Right hindlimb (tissue), 1 donor: ENCODE data around the gene KRT6B.
A peak's percentile ranks its signal among the peaks of the same experiment; 100 is the strongest.
"Not testable (repeated sequence)": the region's sequence is repeated elsewhere in the genome, so short reads cannot be mapped to it uniquely, and the experiment has no call there.

ENCODE experiments used
- DNase-seq: peaks from one replicate; pipeline ENCODE4 v3.0.0-alpha.2; 2018

KRT6B gene

DNA sequence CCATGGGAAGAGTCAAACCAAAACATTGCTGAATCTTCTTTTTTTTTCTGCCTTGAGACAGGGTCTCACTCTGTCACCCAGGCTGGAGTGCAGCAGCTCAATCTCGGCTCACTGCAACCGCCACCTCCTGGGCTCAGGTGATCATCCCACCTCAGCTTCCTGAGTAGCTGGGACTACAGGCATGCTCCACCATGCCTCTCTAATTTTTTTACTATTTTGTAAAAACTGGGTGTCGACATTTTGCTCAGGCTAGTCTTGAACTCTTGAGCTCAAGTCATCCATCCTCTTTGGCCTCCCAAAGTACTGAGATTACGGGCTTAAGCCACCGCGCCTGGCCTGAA, 16.3 kb downstream of the KRT6B start:
- DNase-seq = no peak

GRCh38 chr12:52434760-52435530, 17.0 kb downstream of the KRT6B start:
- DNase-seq = no peak

DNA sequence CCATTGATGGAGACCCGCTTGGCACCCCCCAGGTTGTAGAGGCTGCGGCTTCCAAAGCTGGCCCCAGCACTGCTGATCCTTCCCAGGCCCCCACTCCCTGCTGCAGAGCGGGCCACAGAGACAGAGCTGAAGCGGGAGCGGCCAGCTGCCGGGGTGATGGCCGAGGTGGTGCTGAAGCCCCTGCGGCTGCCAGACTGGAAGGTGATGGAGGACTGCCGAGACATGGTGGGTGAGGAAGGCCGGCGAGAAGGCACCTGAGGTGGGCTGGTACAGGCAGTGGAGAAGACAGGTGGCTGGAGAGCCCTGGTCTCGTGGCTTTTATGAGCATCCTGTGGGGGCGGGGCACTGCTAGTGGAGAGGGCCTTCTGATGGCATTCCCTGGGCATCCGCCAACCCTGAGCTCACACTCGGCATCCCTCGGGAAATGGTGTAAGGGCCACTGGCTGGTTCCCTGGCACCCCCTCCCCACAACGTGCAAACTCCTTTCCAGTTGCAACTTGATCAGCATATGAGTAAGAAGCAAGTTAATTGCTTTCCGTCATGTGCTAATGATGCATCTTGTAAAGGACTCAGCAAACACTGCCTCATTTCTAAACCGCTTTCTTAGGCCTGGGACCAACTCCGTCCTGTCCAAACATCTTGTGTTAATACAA, 17.7 kb downstream of the KRT6B start, which contains the start of gene KRT75:
TSS of gene KRT75 (minus strand) at position 291 of the 653 bp plus-strand sequence. CDS start at position 224, 67 bp downstream.
- no peak for DNase-seq

DNA sequence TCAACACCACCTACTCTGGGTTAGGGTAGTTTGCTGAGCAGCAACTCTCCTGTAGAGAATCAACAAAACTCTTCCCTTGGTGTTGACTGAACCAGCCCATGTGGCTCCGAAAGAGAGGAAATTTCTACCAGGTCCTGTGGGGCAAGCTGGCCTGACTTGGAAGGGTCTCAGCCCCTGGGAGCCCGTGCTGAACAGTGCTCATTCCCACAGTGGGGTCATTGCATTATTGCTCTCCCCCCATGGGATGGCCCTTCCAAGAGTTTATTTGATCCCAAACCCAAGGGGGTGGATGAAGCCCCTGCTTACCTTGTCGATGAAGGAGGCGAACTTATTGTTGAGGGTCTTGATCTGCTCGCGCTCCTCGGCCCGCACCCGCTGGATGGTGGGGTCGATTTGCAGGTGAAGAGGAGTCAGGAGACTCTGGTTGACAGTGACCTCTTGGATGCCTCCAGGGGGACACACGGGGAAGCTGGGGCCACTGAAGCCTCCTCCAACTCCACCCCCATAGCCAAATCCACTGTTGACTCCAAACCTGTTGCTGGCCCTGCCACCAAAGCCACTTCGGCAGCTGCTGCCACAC, 18.4 kb downstream of the KRT6B start:
- DNase-seq = no peak

- no peak for DNase-seq
These were observed 19.3 kb downstream of the KRT6B start for GRCh38 chr12:52432559-52433207.

DNA sequence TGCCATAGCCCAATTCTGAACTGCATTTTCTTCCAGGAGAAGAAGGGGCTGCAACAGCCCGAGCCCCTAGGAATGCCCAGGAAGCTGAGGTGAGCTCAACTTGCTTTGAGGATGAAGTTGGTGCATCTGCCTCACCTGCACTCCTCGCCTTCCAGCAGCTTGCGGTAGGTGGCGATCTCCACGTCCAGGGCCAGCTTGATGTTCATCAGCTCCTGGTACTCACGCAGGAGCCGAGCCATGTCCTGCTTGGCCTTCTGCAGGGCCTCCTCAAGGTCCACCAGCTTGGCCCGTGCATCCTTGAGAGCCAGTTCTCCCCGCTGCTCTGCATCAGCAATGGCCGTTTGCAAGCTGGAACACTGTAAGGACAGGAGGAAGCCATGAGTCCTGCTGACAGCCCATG, 23.8 kb downstream of the KRT6B start:
- DNase-seq = no peak

- no peak for DNase-seq
These were observed 24.9 kb downstream of the KRT6B start for GRCh38 chr12:52427083-52427482.

DNA sequence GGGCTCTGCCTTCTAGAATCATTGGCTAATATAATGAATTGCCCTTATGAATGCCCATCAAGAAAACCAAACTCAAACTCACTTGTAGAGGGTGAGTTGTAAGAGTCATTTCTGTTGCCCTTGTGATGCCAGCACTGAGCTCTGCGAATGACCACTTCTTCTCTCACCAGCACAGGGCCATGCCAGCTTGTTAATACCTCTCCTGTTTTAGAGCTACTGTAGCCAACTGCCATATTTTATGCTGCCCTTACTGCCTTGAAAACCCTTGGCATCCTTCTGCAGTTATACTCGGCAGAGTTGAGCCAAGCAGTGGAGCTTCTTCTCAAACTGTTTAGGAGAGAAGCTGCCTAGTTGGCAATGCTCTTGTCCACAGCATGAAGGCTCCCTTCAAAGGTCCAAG, 25.9 kb downstream of the KRT6B start:
- DNase-seq = no peak

DNA sequence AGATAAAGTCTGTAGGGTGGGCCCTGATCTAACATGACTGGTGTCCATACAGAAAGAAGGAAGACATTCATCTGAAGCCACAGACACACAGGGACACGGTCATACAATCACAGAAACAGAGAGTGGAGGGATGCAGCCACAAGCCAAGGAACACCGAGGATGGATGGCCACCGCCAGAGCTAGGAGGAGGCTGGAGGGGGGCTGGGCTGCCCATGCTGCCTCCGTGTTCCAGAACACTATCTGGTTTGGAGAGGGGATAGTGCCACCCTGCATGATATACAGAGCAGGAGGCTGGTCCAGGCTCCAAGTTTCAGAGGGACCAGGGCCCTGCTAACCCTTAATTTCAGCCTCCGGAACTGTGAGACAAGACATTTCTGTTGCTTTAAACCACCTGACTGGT, 26.5 kb downstream of the KRT6B start:
- no peak for DNase-seq

DNA sequence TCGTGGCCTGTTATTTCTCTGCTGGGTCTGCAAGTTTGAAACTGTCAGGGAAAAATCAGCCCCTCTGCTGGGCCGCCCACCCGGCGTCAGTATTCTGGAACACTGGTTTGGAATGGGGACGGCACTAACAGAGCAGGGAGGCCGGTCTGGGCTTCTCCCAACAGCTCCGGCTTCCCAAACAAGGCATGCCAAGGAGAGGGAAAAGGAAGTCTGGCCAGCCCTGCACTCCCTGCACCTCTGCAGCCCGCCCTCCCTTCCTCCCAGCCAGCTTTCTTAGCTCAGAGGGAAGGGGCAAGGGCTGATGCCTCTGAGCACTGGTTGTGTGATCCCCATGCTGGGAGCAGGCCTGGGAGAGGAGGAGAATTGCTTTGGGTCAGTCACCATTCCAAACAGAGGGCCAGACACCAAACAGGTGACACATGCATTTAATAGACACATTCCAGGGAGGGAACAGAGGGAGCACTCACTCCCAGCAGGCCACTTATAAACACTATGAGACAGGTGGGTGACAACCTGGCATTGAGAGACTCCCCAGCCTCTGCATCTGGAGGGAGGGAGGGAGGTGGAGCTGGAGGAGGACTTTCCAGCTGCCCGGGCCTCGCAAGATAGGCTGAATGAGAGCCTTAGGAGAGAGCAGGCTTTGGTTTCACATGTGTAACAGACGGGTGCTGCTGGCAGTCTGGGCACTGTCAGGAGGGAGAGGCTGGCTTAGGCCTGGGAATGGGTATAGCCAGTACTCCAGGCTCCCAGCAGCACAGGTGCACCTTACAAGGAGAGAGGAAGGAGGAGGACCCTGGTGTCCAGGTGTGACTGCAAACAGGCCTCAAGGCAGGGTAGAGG, 28.1 kb downstream of the KRT6B start:
- DNase-seq = peak; percentile 66

GRCh38 chr12:52423035-52423434, 28.9 kb downstream of the KRT6B start:
- DNase-seq = no peak

DNA sequence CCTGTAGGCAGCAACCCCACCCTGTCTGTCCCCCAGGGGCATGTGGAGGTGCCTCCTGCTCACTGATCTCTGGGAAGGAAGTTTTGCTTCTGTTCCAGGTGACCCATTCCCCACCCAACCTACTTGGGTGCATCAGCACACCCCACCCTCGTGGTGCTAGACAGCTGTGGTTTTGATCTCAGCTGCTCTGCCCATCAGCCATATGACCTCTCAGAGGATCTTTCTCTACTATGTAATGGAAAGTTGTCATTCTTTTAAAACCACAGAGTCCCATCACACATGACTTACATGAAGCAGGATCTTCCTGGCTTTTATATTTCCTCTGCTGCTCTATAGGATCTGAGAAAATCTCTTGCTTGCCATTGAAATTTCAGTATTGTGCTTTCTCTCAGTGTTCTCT, 32.3 kb downstream of the KRT6B start:
- DNase-seq = no peak

DNA sequence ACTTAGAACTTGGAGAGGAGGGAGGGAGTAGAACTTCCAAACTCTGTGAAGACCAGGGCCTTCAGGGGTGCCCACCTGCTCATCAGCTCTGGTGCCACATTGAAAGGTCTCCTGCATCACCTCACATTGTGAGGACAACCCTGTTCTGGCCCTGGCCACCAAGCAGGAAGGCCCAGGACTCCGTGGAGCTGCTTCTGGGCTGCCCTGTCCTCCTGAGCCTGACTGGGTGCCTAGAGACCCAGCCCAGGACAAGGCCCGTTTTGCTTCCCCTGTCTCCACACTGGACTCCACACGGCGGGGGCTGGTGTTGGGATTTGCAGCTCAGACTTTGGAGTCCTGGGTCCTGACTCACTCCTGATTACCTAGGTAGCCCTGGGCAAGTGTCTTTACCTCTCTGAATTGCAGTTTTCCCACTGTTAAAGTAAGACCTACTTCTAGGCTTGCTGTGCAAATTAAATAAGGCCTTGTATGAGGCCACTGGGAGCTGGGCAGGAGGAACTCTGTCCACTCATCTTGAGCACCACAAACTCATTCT, 33.3 kb downstream of the KRT6B start:
- no peak for DNase-seq

DNA sequence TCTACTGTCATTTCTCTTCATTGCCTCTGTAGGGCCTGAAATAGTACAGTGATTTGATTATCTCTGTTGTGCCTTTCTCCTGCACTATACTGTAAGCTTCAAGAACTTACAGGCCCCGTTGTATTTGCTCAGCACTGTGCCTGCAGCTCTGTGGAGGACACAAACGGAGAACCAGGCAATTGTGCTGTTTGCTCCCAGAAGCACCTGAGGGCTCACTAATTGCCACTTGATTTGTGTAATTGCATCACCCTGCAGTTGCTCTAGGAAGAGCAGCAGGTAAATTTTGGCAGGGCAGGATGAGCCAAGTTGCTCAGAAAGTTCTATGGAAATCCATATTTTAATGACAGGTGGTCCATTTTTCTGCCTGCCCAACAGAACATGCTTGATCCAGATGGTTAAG, 34.2 kb downstream of the KRT6B start:
- DNase-seq = no peak

- DNase-seq = no peak
These were observed 35.2 kb downstream of the KRT6B start for GRCh38 chr12:52416795-52417194.

DNA sequence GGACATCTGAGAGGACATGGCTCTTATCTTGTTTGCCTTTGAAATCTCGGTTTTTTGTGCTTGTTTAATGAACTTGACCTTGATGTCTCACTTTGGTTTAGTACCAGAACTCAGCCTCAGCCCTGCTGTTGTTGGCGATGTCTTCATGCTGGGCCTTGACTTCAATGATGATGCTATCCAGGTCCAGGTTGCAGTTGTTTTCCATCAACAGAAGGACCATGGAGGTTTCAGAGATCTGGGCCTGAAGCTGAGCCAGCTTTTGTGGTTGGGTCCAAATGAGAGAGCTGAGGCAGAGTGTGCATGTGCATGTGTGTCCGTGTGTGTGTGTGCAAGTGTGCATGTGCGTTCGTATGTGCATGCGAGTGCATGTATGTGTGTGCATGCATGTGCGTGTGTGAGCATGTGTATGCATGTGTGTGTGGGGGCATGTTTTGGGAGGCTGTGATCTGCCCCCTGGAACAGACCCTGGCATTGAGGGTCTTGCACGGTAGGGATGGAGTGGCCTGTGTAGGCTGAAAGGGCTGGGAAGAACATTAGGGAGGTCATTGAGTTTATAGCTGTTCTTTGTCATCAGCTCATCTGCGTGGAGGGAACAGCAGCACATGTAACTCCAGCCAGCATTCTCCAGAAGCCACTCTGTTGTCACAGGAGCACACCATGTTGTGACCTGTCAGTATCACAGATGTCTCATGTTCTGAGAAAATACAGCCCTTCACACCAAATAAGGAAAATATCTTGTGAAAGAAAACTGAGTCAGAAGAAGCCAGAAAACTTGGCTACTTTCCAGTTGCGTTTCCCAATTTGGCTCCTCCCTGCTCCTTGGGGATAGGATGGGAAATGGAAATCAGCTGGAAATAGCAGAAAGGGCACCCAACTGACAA, 35.8 kb downstream of the KRT6B start:
- peak; percentile 24 for DNase-seq

DNA sequence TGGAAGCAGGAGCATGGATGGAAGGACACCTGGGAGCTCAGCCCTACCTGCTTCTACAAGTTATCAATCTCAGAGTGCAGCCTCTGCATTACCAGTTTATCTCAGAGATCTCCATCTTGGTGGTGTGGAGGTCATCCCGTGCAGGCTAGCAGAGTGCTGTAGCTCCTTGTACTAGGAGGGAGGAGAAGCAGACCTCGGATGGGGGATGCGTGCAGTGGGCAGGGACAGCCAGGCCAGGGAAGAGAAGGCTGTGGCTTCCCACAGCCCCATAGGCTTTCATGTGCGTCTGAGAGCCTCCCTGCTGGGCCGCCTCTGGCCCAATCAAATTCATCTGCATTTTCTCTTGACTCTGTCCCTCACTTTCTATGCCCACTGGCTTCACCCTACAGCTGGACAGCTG, 37.0 kb downstream of the KRT6B start:
- no peak for DNase-seq

DNA sequence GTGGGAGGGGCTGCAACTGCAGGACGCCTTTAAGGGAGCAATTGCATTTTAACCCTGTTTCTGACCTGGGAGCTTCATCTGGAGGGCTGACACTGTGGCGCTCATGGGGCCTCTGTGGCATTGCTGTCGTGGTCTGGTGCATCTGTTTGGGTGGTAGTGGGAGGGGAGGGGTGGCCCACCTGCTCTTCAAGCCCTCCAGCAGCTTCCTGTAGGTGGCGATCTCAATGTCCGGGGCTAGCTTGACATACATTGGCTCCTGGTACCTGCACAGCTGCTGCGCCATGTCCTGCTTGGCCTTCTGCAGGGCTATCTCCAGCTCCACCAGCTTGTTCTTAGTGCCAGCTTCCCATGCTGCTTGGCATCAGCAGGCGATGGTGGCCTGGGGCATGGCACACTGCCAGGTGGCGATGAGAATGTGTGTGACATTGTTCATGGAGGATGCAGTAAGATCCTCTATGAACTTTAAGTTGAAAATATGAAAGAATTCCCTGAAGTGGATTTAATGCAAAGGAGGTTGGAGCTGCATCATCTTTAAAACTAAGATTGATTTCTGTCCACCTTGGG, 38.1 kb downstream of the KRT6B start:
- no peak for DNase-seq

DNA sequence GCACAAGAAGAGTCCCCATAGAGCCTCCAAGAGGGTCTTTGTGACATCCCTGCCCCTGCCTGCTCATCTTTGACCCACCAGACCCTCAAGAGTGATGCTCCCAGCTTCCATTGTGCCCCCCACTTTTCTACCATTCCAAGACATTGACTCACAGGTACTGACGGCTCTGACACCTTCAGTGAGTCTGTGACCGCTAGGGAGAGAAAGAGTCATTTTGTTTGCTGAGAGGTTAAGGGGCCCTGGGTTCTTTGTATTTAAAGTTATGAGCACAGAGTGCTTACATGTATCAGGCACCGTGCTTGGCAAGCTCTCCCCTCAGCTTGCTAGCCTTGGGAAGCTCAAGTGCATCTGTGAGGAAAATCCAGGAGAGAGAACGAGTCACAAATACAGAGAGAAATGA, 38.7 kb downstream of the KRT6B start:
- DNase-seq = no peak

GRCh38 chr12:52411815-52412214, 40.1 kb downstream of the KRT6B start:
- DNase-seq = no peak

- DNase-seq = not testable (repeated sequence)
These were observed 41.2 kb downstream of the KRT6B start for GRCh38 chr12:52410589-52411248.
